Esophagus squamous epithelium (tissue), 4 donors: ENCODE results near the gene CCL17.

ENCODE experiments used
- CTCF ChIP-seq, 6 experiments: fragments of 450-650 bp in 4 of 6; fragments of 200-600 bp in 2 of 6; sonication (generic) in 2 of 6; IDR thresholded peaks; one replicate each; pipeline ENCODE4 v1.5.1; 2016 to 2019; ENCODE audit warnings: antibody characterized with exemption in 6 of 6, mild to moderate bottlenecking in 4 of 6, moderate library complexity in 4 of 6
- POLR2A ChIP-seq, 4 donors: fragments of 450-650 bp; IDR thresholded peaks; one replicate each; pipeline ENCODE4 v1.6.1; 2017; ENCODE audit warnings: antibody characterized with exemption in 4 of 4, mild to moderate bottlenecking in 4 of 4, moderate library complexity in 3 of 4

- TF ChIP-seq CTCF (IDR thresholded peaks at IDR 0.05) = no peak
- TF ChIP-seq POLR2A (IDR thresholded peaks at IDR 0.05) = no peak
Observed at GRCh38 chr16:57424583-57424982, 20.0 kb downstream of the CCL17 start.
